ENCODE results near the gene KPNB1. TPM values are rescaled to one million over a fixed set of nuclear protein-coding genes. Genes with fewer than 3 reads are reported as not detected.

Gene KPNB1
- total RNA-seq, 2 donors from 2014 or later = 73.4 to 137 TPM

DNA sequence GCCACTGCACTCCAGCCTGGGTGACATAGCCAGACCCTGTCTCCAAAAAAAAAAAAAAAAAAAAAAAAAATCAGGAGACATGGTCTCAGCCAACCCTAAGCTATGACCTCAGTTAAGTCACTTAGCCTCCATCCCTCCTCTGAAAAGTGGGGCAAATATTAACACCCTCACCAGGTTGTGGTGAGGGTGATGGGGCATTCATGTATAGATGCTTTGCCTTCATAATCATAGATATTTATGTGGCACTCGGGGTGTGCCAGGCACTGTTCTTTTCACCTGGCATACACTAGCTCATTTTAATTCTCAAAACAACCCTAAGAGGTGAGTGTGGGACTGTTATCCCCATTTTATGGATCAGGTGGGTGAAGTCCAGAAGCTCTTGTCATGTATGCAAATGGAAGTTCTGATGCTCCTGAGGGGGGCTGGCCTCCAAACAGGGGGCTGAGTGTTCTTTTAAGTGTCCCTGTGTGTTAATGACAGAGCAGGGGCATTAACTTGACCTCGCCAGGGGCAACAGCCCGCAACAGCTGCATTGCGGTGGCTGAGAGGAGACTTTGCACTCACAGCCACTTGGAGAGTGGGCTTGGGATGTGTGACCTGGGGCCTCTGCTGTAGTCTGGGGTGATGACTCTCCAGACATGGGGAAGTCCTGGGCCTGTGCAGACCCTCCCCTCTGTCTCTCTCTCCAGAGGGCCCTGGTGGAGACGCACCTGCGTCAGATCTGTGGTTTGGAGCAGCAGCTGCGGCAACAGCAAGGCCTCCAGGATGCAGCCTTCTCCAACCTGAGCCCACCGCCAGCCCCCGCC, 48.4 kb downstream of the KPNB1 start:
- no peak for ATAC-seq
- Histone ChIP-seq H3K36me3 (replicated peaks in 1 of 2; ENCODE audit: insufficient read depth in 1 of 2, low read depth in 2 of 2) (no peaks in the 10 kb centered on the region), H3K4me3 (no peak overlapping the region), H3K4me1 (peaks cover 19% of the 10 kb centered on the region), H3K9me3 (no peaks in the 10 kb centered on the region), H3K27me3 (no peaks in the 10 kb centered on the region), H3K27ac (no peak overlapping the region)
- no peak for TF ChIP-seq POLR2A (IDR thresholded peaks at IDR 0.05)
- TF ChIP-seq, protein P1, sequence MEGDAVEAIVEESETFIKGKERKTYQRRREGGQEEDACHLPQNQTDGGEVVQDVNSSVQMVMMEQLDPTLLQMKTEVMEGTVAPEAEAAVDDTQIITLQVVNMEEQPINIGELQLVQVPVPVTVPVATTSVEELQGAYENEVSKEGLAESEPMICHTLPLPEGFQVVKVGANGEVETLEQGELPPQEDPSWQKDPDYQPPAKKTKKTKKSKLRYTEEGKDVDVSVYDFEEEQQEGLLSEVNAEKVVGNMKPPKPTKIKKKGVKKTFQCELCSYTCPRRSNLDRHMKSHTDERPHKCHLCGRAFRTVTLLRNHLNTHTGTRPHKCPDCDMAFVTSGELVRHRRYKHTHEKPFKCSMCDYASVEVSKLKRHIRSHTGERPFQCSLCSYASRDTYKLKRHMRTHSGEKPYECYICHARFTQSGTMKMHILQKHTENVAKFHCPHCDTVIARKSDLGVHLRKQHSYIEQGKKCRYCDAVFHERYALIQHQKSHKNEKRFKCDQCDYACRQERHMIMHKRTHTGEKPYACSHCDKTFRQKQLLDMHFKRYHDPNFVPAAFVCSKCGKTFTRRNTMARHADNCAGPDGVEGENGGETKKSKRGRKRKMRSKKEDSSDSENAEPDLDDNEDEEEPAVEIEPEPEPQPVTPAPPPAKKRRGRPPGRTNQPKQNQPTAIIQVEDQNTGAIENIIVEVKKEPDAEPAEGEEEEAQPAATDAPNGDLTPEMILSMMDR (IDR thresholded peaks at IDR 0.05) = no peak
- DNase-seq = peak in 1 of 4 donors; percentile 11
- 66 to 71% methylated on average over 9 of the region's 9 CpGs for WGBS, 2 donors
- intact Hi-C loops (cut with DNase I) = loop anchor here (10.0 kb wide), 1 partner anchor 107 kb away; no protein-coding TSS in a partner anchor

DNA sequence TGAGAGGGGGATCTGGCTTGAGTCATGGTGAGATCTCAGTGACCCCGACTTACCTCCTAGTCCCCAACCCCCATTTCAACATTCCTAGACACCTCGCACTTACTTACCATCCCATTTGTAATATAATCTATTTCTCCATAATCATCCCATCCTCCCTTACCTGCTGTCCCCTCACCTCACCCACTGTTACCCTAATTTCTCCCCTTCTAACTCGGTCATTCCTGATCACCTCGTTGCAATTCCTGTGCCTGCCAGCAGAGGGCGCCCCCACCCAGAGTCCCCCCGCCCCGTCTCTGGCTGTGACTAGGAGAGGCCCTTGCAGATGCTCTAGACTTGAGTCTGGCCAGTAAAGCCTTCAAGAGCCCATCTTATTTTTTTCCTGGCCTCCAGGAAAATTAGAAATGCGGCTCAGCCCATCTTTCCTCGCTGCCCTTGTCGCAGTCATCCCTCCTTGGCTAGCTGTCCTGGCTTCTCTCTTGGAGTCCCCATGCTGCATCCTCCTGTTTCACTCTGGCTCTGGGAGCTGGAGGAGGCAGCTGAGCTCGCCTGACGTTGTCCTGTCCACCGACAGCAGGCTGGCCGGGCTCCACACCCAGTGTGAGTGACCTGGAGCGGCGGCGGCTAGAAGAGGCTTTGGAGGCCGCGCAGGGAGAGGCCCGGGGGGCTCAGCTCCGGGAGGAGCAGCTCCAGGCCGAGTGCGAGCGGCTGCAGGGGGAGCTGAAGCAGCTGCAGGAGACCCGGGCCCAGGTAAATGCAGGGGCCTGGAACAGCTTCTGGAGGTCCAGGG, 49.2 kb downstream of the KPNB1 start:
- TF ChIP-seq POLR2A (IDR thresholded peaks at IDR 0.05) = no peak
- TF ChIP-seq, protein P1 (IDR thresholded peaks at IDR 0.05) = peak; percentile 59 to 98 (median 90)
- Histone ChIP-seq H3K4me3 (no peak overlapping the region), H3K9me3 (no peaks in the 10 kb centered on the region), H3K4me1 (peaks cover 13% of the 10 kb centered on the region), H3K27me3 (no peaks in the 10 kb centered on the region), H3K27ac (no peak overlapping the region), H3K36me3 (replicated peaks in 1 of 2; ENCODE audit: insufficient read depth in 1 of 2, low read depth in 2 of 2) (no peaks in the 10 kb centered on the region)
- DNase-seq (peak; percentile 50 to 65 (median 56)), ATAC-seq (no peak)
- WGBS, 2 donors = 37 to 50% methylated on average over 10 to 24 of the region's 25 CpGs
- intact Hi-C loops (cut with DNase I) = loop anchor here (10.0 kb wide), 1 partner anchor 106 kb away; no protein-coding TSS in a partner anchor

DNA sequence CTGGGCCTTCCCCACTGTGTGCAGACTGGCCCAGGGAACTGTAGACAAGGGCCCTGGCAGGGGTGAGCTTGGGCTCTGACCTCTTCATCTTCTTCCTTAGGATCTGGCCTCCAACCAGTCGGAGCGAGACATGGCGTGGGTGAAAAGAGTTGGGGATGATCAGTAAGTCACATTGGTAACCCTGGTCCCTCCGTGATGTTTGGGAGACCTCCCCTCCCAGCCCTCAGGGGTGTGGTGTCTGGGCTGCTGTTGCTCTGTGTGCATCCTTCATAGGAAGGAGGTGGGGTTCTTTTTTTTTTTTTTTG, 49.8 kb downstream of the KPNB1 start:
- Histone ChIP-seq H3K9me3 (no peaks in the 10 kb centered on the region), H3K36me3 (replicated peaks in 1 of 2; ENCODE audit: insufficient read depth in 1 of 2, low read depth in 2 of 2) (no peaks in the 10 kb centered on the region), H3K27ac (no peak overlapping the region), H3K4me3 (no peak overlapping the region), H3K27me3 (no peaks in the 10 kb centered on the region), H3K4me1 (peaks cover 13% of the 10 kb centered on the region)
- TF ChIP-seq, protein P1 (IDR thresholded peaks at IDR 0.05) = no peak
- no peak for TF ChIP-seq POLR2A (IDR thresholded peaks at IDR 0.05)
- intact Hi-C loops (cut with DNase I) = loop anchor here (10.0 kb wide), 1 partner anchor 105 kb away; no protein-coding TSS in a partner anchor
- no peak for DNase-seq
- 83% methylated on average over 1 to 4 of the region's 4 CpGs for whole genome bisulfite sequencing, 2 donors
- no peak for ATAC-seq

DNA sequence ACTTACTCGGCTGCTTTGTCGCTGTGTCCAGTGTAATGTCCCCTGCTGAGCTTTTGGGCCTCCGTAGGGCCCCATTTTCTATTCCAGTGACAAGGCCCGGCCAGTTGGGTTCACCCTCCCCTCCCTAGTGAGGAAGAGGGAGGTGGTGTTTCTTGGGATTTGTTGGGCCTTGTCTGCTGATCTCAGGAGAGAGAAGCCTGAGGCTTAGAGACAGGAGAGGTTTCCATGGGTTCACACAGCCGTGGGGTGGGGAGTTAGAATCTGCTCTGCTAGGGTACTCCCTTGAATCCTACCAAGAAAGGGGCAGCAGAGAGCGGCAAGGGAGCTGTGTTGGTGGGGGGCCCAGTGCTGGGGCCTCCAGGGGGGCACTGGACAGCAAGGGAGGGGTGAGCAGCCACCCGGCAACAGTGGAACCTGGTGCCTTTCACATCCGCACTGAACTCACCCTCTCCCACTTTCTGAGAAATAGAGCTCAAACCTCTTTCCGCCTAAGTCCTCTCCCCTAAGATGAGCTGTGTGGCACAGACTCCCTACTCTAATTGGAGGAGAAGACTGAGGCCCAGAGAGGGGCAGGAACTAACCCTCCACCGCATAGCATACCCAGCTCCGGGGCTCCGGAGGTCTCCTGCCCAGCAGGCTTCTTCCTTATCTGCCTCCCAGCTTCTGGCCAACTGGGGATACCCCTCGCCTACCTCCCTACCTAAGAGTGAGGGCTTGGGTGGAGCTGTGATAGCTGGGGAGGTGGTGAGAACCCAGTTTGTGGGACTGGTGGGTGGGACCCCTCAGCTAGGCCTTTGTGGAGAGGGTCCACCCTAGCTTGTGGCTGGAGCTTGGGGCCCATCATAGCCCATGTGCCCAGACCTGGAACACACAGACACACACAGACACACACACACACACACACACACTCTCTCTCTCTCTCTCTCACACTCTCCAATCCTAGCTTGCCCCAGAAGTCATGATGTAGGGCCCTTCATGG, 51.0 kb downstream of the KPNB1 start:
- H3K36me3 ChIP-seq (replicated peaks in 1 of 2; ENCODE audit: insufficient read depth in 1 of 2, low read depth in 2 of 2) = no peaks in the 10 kb centered on the region
- TF ChIP-seq, protein P1 (IDR thresholded peaks at IDR 0.05) = no peak
- no peak for TF ChIP-seq POLR2A (IDR thresholded peaks at IDR 0.05)
- no peak overlapping the region for H3K4me3 ChIP-seq
- ATAC-seq (no peak), DNase-seq (peak in 1 of 4 donors; percentile 5)
- no peak overlapping the region for H3K27ac ChIP-seq
- H3K27me3 ChIP-seq = no peaks in the 10 kb centered on the region
- intact Hi-C loops (cut with DNase I) = no loop called here
- 83 to 90% methylated on average over 13 of the region's 13 CpGs for WGBS, 2 donors
- H3K9me3 ChIP-seq = no peaks in the 10 kb centered on the region
- H3K4me1 ChIP-seq = peaks cover 3% of the 10 kb centered on the region
